Measurements from ENCODE around the gene KCNG3.

KCNG3 gene

GRCh38 chr2:42498497-42498896 lies 4.7 kb upstream of the KCNG3 start:
- Histone ChIP-seq H3K4me3 (no peak overlapping the region), H3K27ac (no peak overlapping the region)
- TF ChIP-seq CTCF (IDR thresholded peaks at IDR 0.05) = no peak
- no peak for DNase-seq (ENCODE audit: low spot score)

GRCh38 chr2:42495611-42496010 lies 1.8 kb upstream of the KCNG3 start:
- DNase-seq (ENCODE audit: low spot score) = no peak

GRCh38 chr2:42495234-42495581 lies 1.4 kb upstream of the KCNG3 start:
- no peak overlapping the region for H3K27ac ChIP-seq
- no peak for DNase-seq (ENCODE audit: low spot score)
- H3K4me3 ChIP-seq = peak overlapping the region; percentile 77
- no peak for TF ChIP-seq CTCF (IDR thresholded peaks at IDR 0.05)

More at GRCh38 chr2:42495611-42496010, 1.8 kb upstream of the KCNG3 start:
- H3K27ac ChIP-seq = no peak overlapping the region
- no peak overlapping the region for H3K4me3 ChIP-seq
- TF ChIP-seq CTCF (IDR thresholded peaks at IDR 0.05) = no peak

DNA sequence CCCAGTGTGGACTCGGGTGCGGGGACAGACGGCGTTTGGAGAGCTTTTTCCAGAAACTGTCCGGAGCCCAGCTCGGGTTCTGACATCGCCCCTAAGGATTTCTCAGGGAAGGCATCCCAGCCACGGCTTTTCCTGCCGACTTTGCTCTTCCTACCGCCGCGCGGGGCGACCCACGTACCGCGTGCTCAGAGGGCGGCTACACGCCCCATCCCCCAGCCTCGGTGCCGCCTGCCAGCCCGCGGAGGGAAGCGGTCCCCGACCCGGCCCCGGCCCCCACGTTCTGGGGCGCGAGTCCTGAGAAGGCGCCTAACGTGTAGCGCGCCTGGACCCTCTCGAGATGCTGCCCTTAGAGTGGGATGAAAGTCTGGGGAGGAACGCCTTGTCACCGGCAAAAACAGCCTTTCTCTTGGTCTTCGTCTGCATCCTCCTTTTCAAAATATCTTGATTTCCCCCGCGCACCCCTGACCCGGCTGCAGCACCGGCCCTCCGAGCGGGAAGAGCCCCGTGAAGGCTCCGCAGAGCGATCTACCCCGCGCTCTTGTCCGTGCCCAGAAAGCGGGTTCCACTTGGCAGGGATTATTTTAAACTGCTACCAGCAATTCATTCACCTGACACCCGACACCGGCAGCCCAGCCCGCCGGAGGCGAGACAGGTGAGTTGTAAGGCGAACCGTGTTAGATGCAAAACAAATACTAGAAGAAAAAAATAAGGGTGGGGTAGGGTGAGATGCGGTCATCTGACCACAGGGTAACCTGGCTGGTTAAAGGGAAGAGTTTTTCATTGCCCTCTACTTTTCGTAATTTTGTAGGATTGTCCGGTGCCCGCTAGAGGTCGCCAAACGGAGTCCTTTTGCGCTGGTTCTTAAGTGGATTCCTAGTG lies 812 bp upstream of the KCNG3 start:
- no peak for DNase-seq (ENCODE audit: low spot score)
- no peak overlapping the region for H3K27ac ChIP-seq
- peak overlapping the region; percentile 77 for H3K4me3 ChIP-seq
- peak; percentile 70 for TF ChIP-seq CTCF (IDR thresholded peaks at IDR 0.05)

DNA sequence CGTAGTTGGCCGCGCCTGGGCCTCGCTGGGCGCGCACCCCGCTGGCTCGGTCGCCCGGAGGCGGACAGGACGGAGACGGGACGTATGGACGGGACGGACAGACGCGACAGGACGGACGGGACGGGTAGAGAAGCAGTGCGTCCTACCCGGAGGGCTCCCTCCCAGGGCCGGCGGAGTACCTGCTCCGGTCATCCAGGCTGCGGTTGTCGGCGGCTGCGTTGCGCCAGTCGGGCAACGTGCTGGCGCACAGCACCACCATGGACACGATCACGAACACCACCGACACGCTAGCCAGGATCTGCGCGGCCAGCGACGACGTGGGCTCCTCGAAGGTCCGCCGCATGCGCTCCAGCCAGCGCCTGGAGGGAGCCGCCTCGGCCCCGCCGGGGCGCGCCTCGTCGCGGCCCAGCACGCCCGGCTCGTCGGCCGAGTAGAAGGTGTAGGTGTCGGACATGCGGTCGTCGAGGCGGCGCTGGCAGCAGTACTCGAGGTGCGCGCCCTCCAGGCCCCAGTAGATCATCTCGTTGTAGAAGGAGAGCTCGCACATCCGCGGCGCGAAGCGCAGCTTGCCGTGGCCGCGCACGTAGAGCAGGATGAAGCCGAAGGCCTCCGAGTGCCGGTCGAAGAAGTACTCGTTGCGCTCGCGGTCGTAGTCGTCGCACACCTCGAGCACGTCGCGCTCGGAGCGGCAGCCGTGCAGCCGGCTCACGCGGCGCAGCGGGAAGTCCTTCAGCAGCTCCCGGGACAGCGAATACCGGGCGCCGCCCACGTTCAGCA lies 903 bp downstream of the KCNG3 start:
- DNase-seq (ENCODE audit: low spot score) = no peak
- peak overlapping the region; percentile 77 for H3K4me3 ChIP-seq
- TF ChIP-seq CTCF (IDR thresholded peaks at IDR 0.05) = no peak
- no peak overlapping the region for H3K27ac ChIP-seq

GRCh38 chr2:42488297-42488696 lies 5.5 kb downstream of the KCNG3 start:
- H3K27ac ChIP-seq = no peak overlapping the region
- no peak for DNase-seq (ENCODE audit: low spot score)
- no peak for TF ChIP-seq CTCF (IDR thresholded peaks at IDR 0.05)
- no peak overlapping the region for H3K4me3 ChIP-seq

All from coronary artery (tissue), 2 donors.